Stimulated activated CD8-positive, alpha-beta memory T cell treated with anti-CD3 and anti-CD28 coated beads, Interleukin-4, amount 100 ng/mL, for 48 hours (primary cell): ENCODE results near the gene COX5B.
"Not testable (repeated sequence)": the region's sequence is repeated elsewhere in the genome, so short reads cannot be mapped to it uniquely, and the experiment has no call there.

Experiments
- DNase-seq: peaks from one replicate; pipeline ENCODE4 v3.0.0-alpha.2; 2020

Gene COX5B

GRCh38 chr2:97654791-97655190 is 8.9 kb downstream of the COX5B start:
- DNase-seq = no peak

- no peak for DNase-seq
Observed at GRCh38 chr2:97656129-97656755, 10.4 kb downstream of the COX5B start.

DNA sequence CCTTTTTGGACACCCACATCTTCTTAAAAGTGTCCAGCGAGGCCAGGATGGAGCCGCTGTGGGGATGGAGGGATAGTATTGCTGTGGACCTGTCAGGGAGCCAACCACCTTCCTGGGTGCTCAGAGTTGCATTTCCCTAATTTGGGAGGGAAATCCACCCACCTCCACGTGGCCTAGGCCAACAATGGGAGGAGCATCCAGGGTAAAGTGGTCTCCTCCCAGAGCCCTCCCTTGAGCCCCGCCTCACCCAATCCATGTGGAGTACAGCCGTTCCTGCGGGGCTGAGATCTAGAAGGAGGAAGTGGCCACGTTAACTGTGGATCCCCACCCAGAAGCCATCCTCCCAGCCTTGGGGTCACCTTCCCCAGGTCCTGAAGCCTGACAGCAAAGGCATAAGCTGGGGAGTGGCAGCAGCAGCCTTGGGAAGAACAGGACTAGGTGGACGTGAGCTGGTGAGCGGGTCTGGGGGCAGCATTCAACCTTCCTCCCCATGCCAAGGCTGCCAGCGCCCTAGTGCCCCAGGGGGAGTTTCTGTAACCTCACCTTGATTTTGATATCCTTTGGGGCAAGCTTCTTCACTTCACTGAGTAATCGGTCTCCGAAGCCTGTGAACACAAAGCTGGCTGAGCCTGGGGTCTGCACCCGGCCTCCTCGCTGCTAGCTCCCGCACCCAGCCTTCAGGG is 11.2 kb downstream of the COX5B start:
- DNase-seq = no peak

DNA sequence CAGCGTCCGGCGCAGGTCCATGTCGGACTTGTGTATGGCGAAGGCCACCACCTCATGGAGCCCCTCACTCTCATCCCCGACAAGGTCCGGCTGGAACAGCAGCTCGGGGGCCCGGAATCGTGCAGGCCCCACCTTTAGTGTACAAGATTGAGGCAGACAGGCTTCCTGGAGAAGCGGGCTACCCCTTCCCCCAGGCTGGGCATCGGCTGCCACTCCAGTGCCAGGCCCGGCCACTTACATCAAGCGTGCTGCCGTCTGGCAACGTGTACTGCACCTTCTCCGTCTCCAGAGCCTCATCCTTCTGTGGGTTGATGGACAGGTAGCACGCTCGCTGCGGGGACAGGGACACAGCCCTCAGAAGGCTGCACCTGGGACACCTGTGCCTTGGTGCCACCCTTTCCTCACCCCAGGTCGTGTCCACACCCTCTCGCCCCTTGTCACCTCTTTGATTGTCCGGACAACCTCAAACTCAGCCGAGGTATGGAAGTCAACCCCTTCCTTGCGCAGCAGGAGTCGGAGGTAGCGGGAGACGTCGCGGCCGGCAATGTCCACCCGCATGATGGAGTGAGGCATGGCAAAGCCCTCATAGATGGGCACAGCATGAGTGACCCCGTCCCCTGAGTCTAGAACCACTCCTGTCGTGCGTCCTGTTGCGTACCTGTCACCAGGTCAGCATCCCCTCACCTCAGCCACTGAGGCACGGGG is 12.3 kb downstream of the COX5B start:
- DNase-seq = no peak

GRCh38 chr2:97658691-97659157 is 12.9 kb downstream of the COX5B start:
- DNase-seq = no peak

GRCh38 chr2:97659256-97660043 is 13.6 kb downstream of the COX5B start:
- DNase-seq = no peak

GRCh38 chr2:97660044-97660774 is 14.3 kb downstream of the COX5B start:
- DNase-seq = no peak

DNA sequence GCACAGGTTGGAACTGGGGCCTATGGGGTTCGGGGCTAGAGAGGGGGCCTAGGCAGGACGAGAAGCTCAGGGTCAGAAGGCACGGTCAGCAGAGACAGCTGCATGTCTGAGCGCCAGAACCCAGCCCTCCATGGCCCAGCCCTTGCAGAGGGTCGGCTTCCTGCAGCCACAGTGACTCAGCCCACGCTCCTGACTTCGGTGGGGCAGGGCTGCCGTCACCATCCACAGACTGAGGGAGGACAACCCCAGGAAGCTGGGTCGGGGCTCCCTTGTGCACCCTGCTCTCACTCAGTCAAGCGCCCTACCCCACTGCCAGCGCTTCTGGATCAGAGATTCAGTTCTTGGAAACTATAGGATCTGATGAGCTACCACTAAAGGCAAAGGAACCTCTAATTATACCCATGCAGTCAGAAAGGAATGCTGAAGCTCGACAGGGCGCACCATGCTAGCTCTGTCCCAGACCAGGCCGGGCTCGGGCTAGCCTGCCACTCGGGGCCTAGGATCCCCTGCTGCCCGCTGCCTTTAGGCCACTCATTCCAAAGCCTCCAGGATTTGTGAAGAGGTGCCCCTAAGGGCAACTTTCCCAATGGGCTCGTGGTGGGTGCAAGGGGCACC is 15.0 kb downstream of the COX5B start:
- no peak for DNase-seq

GRCh38 chr2:97661927-97662326 is 16.1 kb downstream of the COX5B start:
- DNase-seq = no peak

DNA sequence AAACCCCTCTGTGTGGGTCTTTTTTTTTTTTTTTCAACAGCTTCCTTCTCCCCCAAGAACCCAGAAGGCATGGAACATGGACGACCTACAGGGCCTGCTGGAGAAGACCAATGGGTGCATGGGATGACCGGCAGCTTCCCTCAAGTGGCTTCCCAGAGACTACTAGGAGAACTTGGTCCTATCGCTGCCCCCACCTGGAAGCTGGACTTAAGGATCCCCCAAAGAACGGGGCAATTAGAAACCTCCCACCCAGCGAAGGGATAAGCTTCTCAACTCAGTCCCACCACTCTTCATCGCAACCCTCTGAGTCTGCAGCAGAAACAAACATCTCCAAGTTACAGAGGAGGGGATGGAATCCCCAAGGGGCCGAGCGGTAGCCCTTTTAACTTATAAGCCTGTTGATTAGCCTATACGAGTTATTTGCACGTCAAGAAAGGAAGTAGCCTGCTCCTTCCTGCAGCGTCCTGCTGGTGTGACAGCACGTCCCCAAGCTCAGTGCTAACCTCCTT is 16.6 kb downstream of the COX5B start:
- no peak for DNase-seq

- DNase-seq = peak; percentile 89
Observed at GRCh38 chr2:97662895-97663625, 17.2 kb downstream of the COX5B start.

DNA sequence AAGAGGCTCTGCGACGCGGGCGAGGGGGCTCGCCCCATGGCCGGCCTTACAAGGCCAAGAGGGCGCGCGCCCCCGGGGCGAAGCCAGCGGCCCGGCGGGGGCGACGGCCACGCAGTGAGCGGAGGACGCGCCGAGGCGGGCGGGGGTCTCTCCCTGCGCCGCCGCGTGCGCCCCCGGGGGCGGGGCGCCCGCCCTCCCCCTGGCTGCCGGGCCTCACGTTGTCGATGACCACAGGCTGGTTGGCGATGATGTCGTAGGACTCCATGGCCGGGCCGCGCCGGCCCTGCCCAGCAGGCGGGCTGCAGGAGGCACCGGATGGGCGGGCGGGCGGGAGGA is 17.7 kb downstream of the COX5B start:
- no peak for DNase-seq

DNA sequence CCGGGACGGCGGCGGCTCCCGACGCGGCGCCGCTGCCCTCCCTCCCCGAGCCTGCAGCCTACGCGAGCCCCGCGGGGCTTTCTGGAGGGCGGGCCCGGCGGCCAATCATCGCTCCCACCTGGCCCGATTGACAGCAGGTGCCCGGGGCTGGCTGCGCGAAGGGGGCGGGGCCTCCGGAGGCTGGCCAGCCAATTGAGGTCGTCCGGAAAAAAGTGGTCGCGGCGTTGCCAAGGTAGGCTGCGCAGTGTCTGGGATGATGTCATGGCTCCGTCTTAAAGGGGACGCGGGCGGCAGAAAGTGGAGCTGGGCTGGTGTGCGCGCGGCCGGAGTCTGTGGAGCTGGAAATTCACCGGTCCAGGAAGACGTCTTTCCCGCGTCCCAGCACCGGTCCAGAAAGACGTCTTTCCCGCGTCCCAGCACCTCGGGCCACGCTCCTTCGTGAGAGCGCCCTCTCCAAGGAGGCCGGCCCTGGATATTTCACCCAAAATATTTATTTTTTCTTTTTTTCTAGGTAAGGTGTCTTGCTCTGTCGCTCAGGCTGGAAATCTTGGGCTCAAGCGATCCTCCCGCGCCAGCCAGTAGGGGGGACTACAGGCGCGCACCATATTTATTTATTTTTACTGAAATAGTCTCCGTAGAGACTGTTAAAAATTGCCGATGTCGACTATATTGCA is 18.2 kb downstream of the COX5B start, which contains the start of gene ACTR1B:
Gene ACTR1B (minus strand): TSS at position 83 of the 674 bp plus-strand sequence. CDS start 154 bp downstream, outside the sequence.
- peak; percentile 97 for DNase-seq

DNA sequence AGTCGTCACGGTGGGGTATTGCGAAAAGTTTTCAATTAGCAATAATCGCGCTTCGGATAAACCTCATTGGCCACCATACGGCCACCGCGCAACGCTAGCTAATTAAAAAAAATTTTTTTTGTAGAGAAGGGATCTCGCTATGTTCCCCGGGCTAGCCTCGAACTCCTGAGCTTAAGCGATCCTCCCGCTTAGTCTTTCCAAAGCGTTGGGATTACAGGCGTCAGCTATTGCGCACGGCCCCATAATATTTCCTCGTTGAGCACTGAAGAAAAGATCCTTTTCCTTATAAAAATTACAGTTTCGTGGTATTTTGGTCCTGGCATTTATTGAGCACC is 18.7 kb downstream of the COX5B start:
- no peak for DNase-seq

DNA sequence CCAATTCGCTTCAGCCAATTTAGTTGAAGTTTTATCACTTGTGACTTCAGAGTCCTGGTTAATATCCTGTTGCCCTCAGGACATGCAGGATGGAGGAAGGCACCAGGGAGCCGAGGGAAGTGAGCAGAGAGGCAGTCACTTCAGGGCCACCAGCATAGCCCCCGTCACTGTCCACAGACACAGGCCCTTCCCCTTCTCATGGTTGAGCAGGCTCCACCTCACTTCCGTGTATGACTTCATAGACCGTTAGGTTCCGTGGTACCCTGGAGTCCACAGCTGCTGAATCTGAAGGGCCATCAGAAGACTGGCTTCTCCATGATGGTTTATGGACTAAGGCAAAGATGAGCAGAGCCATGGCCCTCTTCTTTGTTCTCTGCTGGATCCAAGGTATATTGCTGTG is 23.6 kb downstream of the COX5B start, which contains the start of gene C2orf92:
Gene C2orf92 (plus strand): TSS at position 266 of the 400 bp plus-strand sequence. CDS start 76 bp downstream, at position 342.
- no peak for DNase-seq

GRCh38 chr2:97670471-97670870 is 24.6 kb downstream of the COX5B start:
- no peak for DNase-seq

- DNase-seq = no peak
Observed at GRCh38 chr2:97671526-97671925, 25.7 kb downstream of the COX5B start.

- DNase-seq = not testable (repeated sequence)
Observed at GRCh38 chr2:97672606-97673140, 26.8 kb downstream of the COX5B start.

- peak; percentile 61 for DNase-seq
Observed at GRCh38 chr2:97673182-97673914, 27.5 kb downstream of the COX5B start.
